ENCODE results near the gene UQCRC1.
A peak's percentile ranks its signal among the peaks of the same experiment; 100 is the strongest.

UQCRC1 gene

GRCh38 chr3:48598323-48599076, 10.9 kb downstream of the UQCRC1 start:
- DNase-seq (ENCODE audit: low read depth), result peak; percentile 97

- DNase-seq (ENCODE audit: low read depth), result no peak
Measured at GRCh38 chr3:48597408-48597800, 12.0 kb downstream of the UQCRC1 start.

GRCh38 chr3:48596676-48597407, 12.6 kb downstream of the UQCRC1 start:
- no peak for DNase-seq (ENCODE audit: low read depth)

GRCh38 chr3:48596157-48596556, 13.3 kb downstream of the UQCRC1 start:
- no peak for DNase-seq (ENCODE audit: low read depth)

GRCh38 chr3:48595526-48596121, 13.8 kb downstream of the UQCRC1 start:
- DNase-seq (ENCODE audit: low read depth), result peak; percentile 77

GRCh38 chr3:48595075-48595525, 14.3 kb downstream of the UQCRC1 start, which contains the start of gene COL7A1:
COL7A1 (minus strand) TSS chr3:48595329; CDS start chr3:48595159, 170 bp downstream.
- DNase-seq (ENCODE audit: low read depth), result peak; percentile 51

GRCh38 chr3:48594417-48595049, 14.9 kb downstream of the UQCRC1 start:
- peak; percentile 56 for DNase-seq (ENCODE audit: low read depth)

GRCh38 chr3:48593337-48593736, 16.1 kb downstream of the UQCRC1 start:
- DNase-seq (ENCODE audit: low read depth), result no peak

- DNase-seq (ENCODE audit: low read depth), result no peak
Measured at GRCh38 chr3:48592519-48593087, 16.8 kb downstream of the UQCRC1 start.

GRCh38 chr3:48591886-48592518, 17.4 kb downstream of the UQCRC1 start:
- no peak for DNase-seq (ENCODE audit: low read depth)

- DNase-seq (ENCODE audit: low read depth), result no peak
Measured at GRCh38 chr3:48591436-48591835, 18.0 kb downstream of the UQCRC1 start.

- no peak for DNase-seq (ENCODE audit: low read depth)
Measured at GRCh38 chr3:48588230-48588629, 21.2 kb downstream of the UQCRC1 start.

- DNase-seq (ENCODE audit: low read depth), result no peak
Measured at GRCh38 chr3:48587686-48588085, 21.8 kb downstream of the UQCRC1 start.

- DNase-seq (ENCODE audit: low read depth), result no peak
Measured at GRCh38 chr3:48585411-48585810, 24.0 kb downstream of the UQCRC1 start.

GRCh38 chr3:48584836-48585235, 24.6 kb downstream of the UQCRC1 start:
- no peak for DNase-seq (ENCODE audit: low read depth)

- DNase-seq (ENCODE audit: low read depth), result no peak
Measured at GRCh38 chr3:48581621-48582481, 27.6 kb downstream of the UQCRC1 start.

GRCh38 chr3:48576647-48577046, 32.8 kb downstream of the UQCRC1 start:
- DNase-seq (ENCODE audit: low read depth), result no peak

- no peak for DNase-seq (ENCODE audit: low read depth)
Measured at GRCh38 chr3:48575366-48575765, 34.1 kb downstream of the UQCRC1 start.

- no peak for DNase-seq (ENCODE audit: low read depth)
Measured at GRCh38 chr3:48573973-48574585, 35.4 kb downstream of the UQCRC1 start.

GRCh38 chr3:48572517-48572916, 36.9 kb downstream of the UQCRC1 start:
- DNase-seq (ENCODE audit: low read depth), result no peak

All from fibroblast of gingiva (primary cell).